PC-9 (cell line): ENCODE results near the gene PROSER2. TPM values are rescaled to one million over a fixed set of nuclear protein-coding genes. Genes with fewer than 3 reads are reported as not detected.

Experiments used
- BruUV-seq: library from RNA; stranded (reverse); fragments of 400-500 nt; replicated peaks from 2 replicates; lab custom pipeline; 2021; lab: Mats Ljungman, UMichigan
- CTCF ChIA-PET: fragments of 300-600 bp; sonication (Branson Sonifier 250); formaldehyde crosslinking; loops from one replicate; lab custom pipeline; 2022; ENCODE audit warnings: antibody characterized with exemption; lab: Charles Lee
- POLR2A ChIA-PET: fragments of 300-600 bp; sonication (Branson Sonifier 250); formaldehyde crosslinking; loops from one replicate; lab custom pipeline; 2022; ENCODE audit warnings: antibody characterized with exemption; ENCODE audit not compliant: unreplicated experiment; lab: Charles Lee
- DNase-seq, 2 experiments: peaks; one replicate each; pipeline versions ENCODE4 v3.0.0 to v3.0.0-alpha.2; 2015 to 2022; ENCODE audit warnings: mixed read lengths in 1 of 2
- H2AFZ ChIP-seq: fragments of 200-600 bp; sonication (generic); 2 replicates; pipeline ENCODE4 v1.8.1; 2017; ENCODE audit warnings: antibody characterized with exemption
- H3F3A ChIP-seq: fragments of 200-600 bp; sonication (generic); 2 replicates; pipeline ENCODE4 v1.8.1; 2017; ENCODE audit warnings: antibody characterized with exemption, mild to moderate bottlenecking, low read depth; ENCODE audit not compliant: insufficient read depth
- H3K27ac ChIP-seq: fragments of 200-600 bp; sonication (generic); 2 replicates; pipeline ENCODE4 v1.6.1; 2016; ENCODE audit warnings: mixed run types
- H3K27me3 ChIP-seq: fragments of 200-600 bp; sonication (generic); 2 replicates; pipeline ENCODE4 v1.6.1; 2016; ENCODE audit warnings: low read depth, mixed run types; ENCODE audit not compliant: insufficient read depth
- H3K36me3 ChIP-seq: fragments of 200-600 bp; sonication (generic); 2 replicates; pipeline ENCODE4 v1.6.1; 2016; ENCODE audit warnings: low read depth, mixed run types
- H3K4me1 ChIP-seq: fragments of 200-600 bp; sonication (generic); replicated peaks from 2 replicates; pipeline ENCODE4 v1.6.1; 2016; ENCODE audit warnings: mixed run types; ENCODE audit not compliant: insufficient read depth
- H3K4me2 ChIP-seq: fragments of 200-600 bp; sonication (generic); 2 replicates; pipeline ENCODE4 v1.6.1; 2017; ENCODE audit warnings: mixed run types
- H3K4me3 ChIP-seq: fragments of 200-600 bp; sonication (generic); 2 replicates; pipeline ENCODE4 v1.6.1; 2016; ENCODE audit warnings: mixed run types
- H3K79me2 ChIP-seq: fragments of 200-600 bp; sonication (generic); 2 replicates; pipeline ENCODE4 v1.6.1; 2017; ENCODE audit warnings: low read depth, mixed run types
- H3K9me2 ChIP-seq: fragments of 200-600 bp; sonication (generic); 2 replicates; pipeline ENCODE4 v1.8.1; 2017; ENCODE audit warnings: mild to moderate bottlenecking; ENCODE audit not compliant: insufficient read depth
- H3K9me3 ChIP-seq: fragments of 200-600 bp; sonication (generic); 2 replicates; pipeline ENCODE4 v1.8.1; 2016; ENCODE audit warnings: low read depth; ENCODE audit not compliant: insufficient read depth
- H4K20me1 ChIP-seq: fragments of 200-600 bp; sonication (generic); 2 replicates; pipeline ENCODE4 v1.8.1; 2017; ENCODE audit not compliant: insufficient read depth
- CTCF ChIP-seq: fragments of 200-600 bp; sonication (generic); conservative IDR thresholded peaks from 2 replicates; pipeline ENCODE4 v1.6.1; 2017; ENCODE audit warnings: mixed run types, antibody characterized with exemption, mild to moderate bottlenecking, moderate library complexity
- EZH2 ChIP-seq: fragments of 200-600 bp; sonication (generic); IDR thresholded peaks from 2 replicates; pipeline ENCODE4 v1.8.0; 2017; ENCODE audit warnings: antibody characterized with exemption, low read depth
- intact Hi-C: fragments of 100-400 bp; cut with micrococcal nuclease; formaldehyde crosslinking; loops from one replicate; pipeline ENCODE4 v1.10.0; 2022; ENCODE audit not compliant: unreplicated experiment
- total RNA-seq: library from RNA; stranded (reverse); gene quantifications from 2 replicates; pipeline ENCODE4 v1.2.3, GENCODE V29; 2021

The PROSER2 gene
- total RNA-seq, 1 experiment from 2014 or later, result 66.6 TPM

- intact Hi-C loops, result no loop called here
- Histone ChIP-seq H3K27ac (peak overlapping the region; percentile 77), H3K27me3 (no peaks in the 10 kb centered on the region), H2AFZ (no peak overlapping the region), H3K9me3 (no peaks in the 10 kb centered on the region), H3K9me2 (no peaks in the 10 kb centered on the region), H3K79me2 (peaks cover 100% of the 10 kb centered on the region), H3K36me3 (peaks cover 4% of the 10 kb centered on the region; the same call in 1 of the 2 replicates), H3K4me1 (peaks cover 50% of the 10 kb centered on the region), H3K4me3 (peak overlapping the region; percentile 33; the same call in 1 of the 2 replicates), H4K20me1 (peaks cover 14% of the 10 kb centered on the region; the same call in 1 of the 2 replicates), H3F3A (peaks cover 17% of the 10 kb centered on the region; the same call in 1 of the 2 replicates), H3K4me2 (peak overlapping the region; percentile 63)
- ChIA-PET CTCF (interaction anchor here (1.1 kb wide), 1 partner anchor 15 kb away, joined by 3 read pairs; no protein-coding TSS in a partner anchor), POLR2A (interaction anchor here (1.0 to 1.3 kb wide), 2 partner anchors 37 to 50 kb away, joined by 6 to 9 read pairs; no protein-coding TSS in a partner anchor)
- peak in 1 of 2 experiments; percentile 43 for DNase-seq
- no TSS peak for BruUV-seq
- TF ChIP-seq CTCF (no peak), EZH2 (no peak)
Observed at GRCh38 chr10:11831520-11831951, 8.4 kb downstream of the PROSER2 start.

GRCh38 chr10:11832042-11832441, 8.9 kb downstream of the PROSER2 start:
- H3K79me2 ChIP-seq, result peaks cover 100% of the 10 kb centered on the region
- H3K36me3 ChIP-seq, result peaks cover 4% of the 10 kb centered on the region; the same call in 1 of the 2 replicates
- ChIA-PET POLR2A (no interaction called here), CTCF (no interaction called here)
- peaks cover 45% of the 10 kb centered on the region for H3K4me1 ChIP-seq
- peaks cover 18% of the 10 kb centered on the region; the same call in 1 of the 2 replicates for H4K20me1 ChIP-seq
- DNase-seq, result no peak
- H3K27ac ChIP-seq, result peak overlapping the region; percentile 77
- no peaks in the 10 kb centered on the region for H3K27me3 ChIP-seq
- no peaks in the 10 kb centered on the region for H3K9me3 ChIP-seq
- no peak overlapping the region for H3K4me3 ChIP-seq
- H3F3A ChIP-seq, result peaks cover 20% of the 10 kb centered on the region; the same call in 1 of the 2 replicates
- no peaks in the 10 kb centered on the region for H3K9me2 ChIP-seq
- BruUV-seq, result no TSS peak
- H3K4me2 ChIP-seq, result no peak overlapping the region
- no peak overlapping the region for H2AFZ ChIP-seq
- no peak for TF ChIP-seq CTCF
- no peak for TF ChIP-seq EZH2
- intact Hi-C loops, result no loop called here

- H3K79me2 ChIP-seq, result peaks cover 99% of the 10 kb centered on the region
- intact Hi-C loops, result no loop called here
- TF ChIP-seq EZH2, result no peak
- no peak for TF ChIP-seq CTCF
- no TSS peak for BruUV-seq
- H3K4me1 ChIP-seq, result peaks cover 24% of the 10 kb centered on the region
- H3K27ac ChIP-seq, result no peak overlapping the region
- H3K36me3 ChIP-seq, result peaks cover 4% of the 10 kb centered on the region; the same call in 1 of the 2 replicates
- CTCF ChIA-PET, result interaction anchor here (0.5 kb wide), 1 partner anchor 79 kb away, joined by 4 read pairs; no protein-coding TSS in a partner anchor
- H3F3A ChIP-seq, result peaks cover 20% of the 10 kb centered on the region; the same call in 1 of the 2 replicates
- no peak for DNase-seq
- H3K4me2 ChIP-seq, result no peak overlapping the region
- no peak overlapping the region for H2AFZ ChIP-seq
- no peaks in the 10 kb centered on the region for H3K9me3 ChIP-seq
- H4K20me1 ChIP-seq, result peaks cover 18% of the 10 kb centered on the region; the same call in 1 of the 2 replicates
- H3K27me3 ChIP-seq, result no peaks in the 10 kb centered on the region
- POLR2A ChIA-PET, result no interaction called here
- no peak overlapping the region for H3K4me3 ChIP-seq
- H3K9me2 ChIP-seq, result no peaks in the 10 kb centered on the region
Observed at GRCh38 chr10:11835061-11835460, 11.9 kb downstream of the PROSER2 start.
